OCI-M2 (cell line): ENCODE data around the gene TRPM2.
"Not testable (repeated sequence)": the region's sequence is repeated elsewhere in the genome, so short reads cannot be mapped to it uniquely, and the experiment has no call there.

ENCODE experiments used
- DNase-seq: peaks from one replicate; lab custom pipeline; 2025; ENCODE audit not compliant: unreplicated experiment; lab: John Stamatoyannopoulos, UW

Gene TRPM2

GRCh38 chr21:44478801-44479167 is 125.4 kb downstream of the TRPM2 start:
- DNase-seq, result no peak

- not testable (repeated sequence) for DNase-seq
Measured at GRCh38 chr21:44479556-44480199, 126.3 kb downstream of the TRPM2 start.

- DNase-seq, result no peak
Measured at GRCh38 chr21:44480200-44481053, 127.0 kb downstream of the TRPM2 start.

DNA sequence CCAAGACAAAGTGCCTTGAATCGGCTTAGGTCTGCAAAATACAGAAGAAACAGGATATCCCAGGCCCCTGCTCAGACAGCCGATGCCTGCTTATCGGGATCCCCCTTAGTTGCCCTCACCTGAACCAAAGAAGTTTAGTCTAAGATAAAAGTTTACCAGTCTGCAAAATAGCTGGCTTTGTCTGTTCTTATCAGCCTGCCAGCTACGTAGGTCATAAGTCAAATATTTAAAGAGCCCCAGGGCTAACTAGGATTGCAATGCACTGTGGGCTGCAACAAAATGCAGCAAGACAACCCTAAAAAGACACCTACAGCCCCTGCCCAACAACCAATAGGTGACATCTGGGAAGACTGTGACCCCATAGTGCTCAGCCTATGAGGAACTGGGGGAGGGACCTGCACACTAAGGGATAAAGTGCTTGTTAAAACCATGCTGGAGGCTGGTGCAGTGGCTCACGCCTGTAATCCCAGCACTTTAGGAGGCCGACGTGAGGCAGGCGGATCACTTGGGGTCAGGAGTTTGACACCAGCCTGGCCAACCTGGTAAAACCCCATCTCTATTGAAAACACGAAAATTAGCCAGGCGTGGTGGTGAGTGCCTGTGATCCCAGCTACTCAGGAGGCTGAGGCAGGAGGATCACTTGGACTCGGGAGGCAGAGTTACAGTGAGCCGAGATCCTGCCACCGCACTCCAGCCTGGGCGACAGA is 129.3 kb downstream of the TRPM2 start:
- no peak for DNase-seq

DNA sequence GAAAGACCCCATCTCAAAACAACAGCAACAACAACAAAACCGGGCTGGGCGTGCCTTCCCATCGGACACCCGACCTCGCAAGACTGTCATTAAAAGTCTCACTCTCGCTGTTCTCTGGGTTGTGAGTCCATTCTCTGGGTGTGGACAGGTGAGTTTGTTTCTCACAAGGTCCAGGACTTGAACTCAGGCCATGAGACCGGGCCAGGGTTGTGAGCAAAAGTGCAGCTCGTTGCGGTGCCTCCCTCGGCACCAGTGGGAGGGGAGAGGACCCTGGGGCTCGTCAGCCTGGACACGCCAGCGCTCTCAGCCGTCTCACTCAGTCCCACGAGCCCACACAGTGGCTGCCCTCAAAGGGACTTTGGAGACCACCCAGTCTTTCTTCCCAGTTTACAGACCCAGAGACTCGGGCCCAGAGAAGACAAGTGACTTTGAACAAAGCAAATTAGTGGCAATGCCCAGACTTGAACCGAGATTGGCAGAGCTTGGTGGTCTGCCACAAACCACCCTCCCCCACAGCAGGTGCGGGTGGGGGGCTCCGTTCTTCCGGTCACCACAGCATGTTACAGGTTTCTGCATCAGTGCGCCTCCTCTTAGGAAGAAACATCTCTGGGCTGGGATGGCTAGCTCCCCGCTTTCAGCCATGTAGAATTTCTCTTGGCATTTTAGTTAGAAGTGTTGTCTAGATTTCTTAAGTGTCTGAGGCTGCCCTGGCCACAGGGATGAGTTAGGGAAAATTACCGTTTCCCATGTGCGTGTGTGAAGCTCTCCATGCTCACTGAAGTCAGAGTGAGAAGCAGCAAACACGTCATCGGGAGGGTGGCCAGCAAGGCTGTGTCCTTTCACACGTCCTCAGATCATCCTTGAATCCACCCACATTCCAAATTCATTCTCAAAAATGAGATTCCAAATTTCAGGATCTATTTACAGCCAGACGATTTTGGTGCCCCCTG is 130.1 kb downstream of the TRPM2 start:
- DNase-seq, result no peak

GRCh38 chr21:44484498-44485253 is 131.3 kb downstream of the TRPM2 start:
- no peak for DNase-seq

DNA sequence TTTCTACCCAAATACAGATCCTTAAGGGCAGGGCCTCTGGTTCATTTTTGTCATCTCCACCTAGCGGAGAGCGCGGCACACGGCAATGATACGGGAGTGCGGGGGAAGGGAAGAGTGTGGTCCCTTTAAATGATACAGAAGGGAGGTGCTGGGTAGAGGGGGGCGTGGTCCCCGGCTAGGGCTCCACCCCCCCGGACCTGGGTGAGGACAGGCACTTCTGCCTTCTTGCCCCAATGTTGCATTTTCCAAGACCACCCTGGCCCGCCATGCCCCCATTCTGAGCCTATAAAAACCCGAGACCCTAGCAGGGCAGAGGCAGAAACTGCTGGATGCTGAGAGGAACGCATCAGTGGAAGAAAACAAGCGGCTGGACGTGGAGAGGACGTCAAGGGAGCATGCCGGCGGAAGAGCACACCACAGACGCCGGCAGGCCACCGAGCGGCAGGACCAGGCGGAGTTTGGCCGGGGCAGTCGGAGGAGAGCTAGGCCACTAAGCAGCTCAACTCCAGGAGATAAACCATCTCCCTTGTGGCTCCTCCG is 131.9 kb downstream of the TRPM2 start:
- DNase-seq, result no peak

- DNase-seq, result no peak
Measured at GRCh38 chr21:44485796-44486195, 132.4 kb downstream of the TRPM2 start.

GRCh38 chr21:44486302-44486701 is 132.9 kb downstream of the TRPM2 start:
- no peak for DNase-seq

DNA sequence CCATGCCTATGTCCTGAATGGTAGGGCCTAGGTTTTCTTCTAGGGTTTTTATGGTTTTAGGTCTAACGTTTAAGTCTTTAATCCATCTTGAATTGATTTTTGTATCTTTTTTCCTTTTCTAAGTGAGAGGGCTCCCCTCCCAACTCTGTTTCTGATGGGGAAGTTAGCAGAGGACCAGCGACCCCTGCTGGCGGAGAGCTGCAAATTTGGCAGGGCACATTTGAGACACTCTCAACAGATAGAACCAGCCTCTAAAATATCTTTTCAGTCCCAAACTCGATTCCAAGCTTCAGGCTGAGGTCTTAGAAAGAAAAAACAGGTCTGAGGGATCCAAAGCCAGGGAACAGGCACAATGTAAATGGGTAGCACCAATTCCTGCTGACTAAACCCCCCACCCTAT is 134.4 kb downstream of the TRPM2 start:
- DNase-seq, result no peak

DNA sequence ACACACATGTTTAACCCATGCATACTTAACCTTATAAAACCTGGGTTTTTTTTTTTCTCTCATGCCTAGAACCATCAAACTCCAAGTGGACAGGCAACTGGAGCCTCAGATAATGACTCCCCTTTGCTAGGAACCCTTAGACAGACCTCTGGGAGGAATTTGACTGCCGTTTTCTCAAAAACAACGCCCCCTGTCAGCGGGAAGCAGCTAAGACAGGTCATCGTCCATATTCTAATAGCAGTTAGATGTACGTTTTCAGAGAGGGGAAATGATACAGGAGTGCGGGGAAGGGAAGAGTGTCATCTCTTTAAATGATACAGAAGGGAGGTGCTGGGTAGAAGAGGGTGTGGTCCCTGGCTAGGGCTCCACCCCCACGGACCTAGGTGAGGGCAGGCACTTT is 136.5 kb downstream of the TRPM2 start:
- DNase-seq, result no peak

DNA sequence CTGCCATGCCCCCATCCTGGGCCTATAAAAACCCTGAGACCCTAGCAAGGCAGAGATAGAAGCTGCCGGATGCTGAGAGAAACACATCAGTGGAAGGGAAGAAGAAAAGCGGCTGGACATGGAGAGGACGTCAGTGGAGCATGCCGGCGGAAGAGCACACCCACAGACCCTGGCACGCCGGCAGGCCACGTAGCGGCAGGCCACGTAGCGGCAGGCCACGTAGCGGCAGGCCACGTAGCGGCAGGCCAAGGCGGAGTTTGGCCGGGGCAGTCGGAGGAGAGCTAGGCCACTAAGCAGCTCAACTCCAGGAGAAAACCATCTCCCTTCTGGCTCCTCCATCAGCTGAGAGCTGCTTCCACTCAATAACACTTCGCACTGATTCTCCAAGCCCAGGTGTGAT is 137.0 kb downstream of the TRPM2 start:
- DNase-seq, result no peak

GRCh38 chr21:44490816-44491215 is 137.4 kb downstream of the TRPM2 start:
- DNase-seq, result no peak
